Activated CD4-positive, alpha-beta T cell treated with anti-CD3 and anti-CD28 coated beads, Interleukin-2, Interleukin-6, amounts not matched to agents 100 ng/mL and 50 ng/mL, durations not matched to agents 16 hours and 8 hours (primary cell): ENCODE data around the gene FUT1.
A peak's percentile ranks its signal among the peaks of the same experiment; 100 is the strongest.
"Not testable (repeated sequence)": the region's sequence is repeated elsewhere in the genome, so short reads cannot be mapped to it uniquely, and the experiment has no call there.

ENCODE experiments used
- DNase-seq: peaks from one replicate; pipeline ENCODE4 v3.0.0-alpha.2; 2020

Gene FUT1

DNA sequence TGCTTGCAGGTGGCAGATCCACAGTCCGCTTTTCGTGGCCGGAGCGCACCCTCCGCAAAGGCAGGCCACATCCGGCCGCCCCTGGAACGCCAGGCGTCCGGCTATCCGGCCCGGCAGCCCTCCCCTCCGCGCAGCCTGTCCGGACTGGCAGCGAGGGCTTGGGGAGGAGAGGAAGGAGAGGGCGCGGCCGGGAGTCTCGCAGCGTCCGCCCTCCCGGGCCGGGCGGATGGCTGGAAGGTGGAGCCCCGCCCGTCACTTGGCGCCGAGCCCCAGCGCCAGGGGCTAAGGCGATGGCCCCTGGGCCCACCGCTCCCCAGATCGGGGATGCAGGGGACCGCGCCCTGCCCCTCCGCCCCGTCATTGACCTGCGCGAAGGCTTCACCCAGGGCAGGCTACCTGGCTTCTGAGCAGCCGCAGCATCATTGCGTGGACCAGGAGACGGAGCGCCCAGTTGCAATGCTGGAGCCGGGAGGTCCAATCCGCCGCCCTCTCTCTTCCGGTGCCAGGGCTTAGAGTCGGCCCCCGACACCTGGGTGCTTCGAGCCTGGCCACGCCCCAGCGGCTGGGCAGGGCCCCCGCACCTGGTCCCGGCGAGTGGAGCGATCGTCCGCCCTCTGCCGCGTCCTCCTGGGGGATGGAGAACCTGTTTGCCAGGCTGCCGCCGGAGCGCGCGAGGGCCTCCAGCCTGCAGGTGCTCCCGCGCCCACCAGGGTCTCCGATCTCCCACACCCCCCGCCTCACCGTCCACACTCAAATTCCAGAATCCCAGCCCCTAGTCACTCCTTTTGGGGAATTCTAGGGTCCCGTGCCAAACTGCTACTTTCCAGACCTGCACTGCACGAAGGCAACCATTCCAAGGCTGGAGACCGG, at the start of gene FUT1:
FUT1 (minus strand) TSS at position 146 of the 870 bp plus-strand sequence. CDS start 1,360 bp downstream, outside the sequence.
- peak; percentile 24 for DNase-seq

- no peak for DNase-seq
These were observed 47.2 kb upstream of the FUT1 start for GRCh38 chr19:48799358-48800300.

- DNase-seq: no peak
These were observed 46.5 kb upstream of the FUT1 start for GRCh38 chr19:48798937-48799336.

GRCh38 chr19:48797103-48797502, 44.7 kb upstream of the FUT1 start:
- DNase-seq: no peak

DNA sequence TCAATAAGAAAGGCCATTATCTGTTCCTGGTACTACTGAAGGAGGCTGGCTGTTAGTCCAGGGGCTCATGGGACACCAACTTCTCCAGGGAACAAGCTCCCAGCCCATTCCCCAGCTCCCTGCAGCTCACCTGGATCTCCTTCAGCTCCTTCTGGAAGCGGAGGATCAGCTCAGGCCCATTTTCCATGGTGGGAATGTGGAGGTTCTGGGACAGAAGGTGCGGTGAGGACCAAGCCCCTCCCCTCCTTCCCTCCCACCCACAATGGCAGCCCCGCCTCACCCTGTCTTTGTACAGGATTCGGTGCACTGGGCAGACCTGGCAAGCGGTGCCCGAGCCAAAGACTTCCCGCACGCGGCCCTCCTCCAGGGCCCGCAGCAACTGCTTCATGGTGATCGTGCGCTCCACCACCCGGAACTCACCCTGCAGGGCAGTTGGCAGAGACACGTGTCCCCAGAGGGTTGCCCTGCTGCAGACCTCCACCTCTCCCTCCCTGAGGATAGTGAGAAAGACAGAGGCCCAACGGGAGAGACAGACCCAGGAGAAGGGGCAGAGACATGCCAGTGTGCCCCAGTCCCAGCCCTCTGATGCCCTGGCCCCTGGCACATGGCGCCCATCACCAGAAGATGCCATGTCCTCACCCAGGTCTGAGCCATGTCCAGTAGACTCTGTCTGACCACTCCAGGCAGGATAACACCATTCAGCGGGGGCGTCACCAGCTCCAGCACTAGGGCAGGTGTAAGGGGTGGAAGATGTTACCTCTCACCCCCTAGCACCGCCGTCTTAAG, 44.0 kb upstream of the FUT1 start:
- DNase-seq: no peak

DNA sequence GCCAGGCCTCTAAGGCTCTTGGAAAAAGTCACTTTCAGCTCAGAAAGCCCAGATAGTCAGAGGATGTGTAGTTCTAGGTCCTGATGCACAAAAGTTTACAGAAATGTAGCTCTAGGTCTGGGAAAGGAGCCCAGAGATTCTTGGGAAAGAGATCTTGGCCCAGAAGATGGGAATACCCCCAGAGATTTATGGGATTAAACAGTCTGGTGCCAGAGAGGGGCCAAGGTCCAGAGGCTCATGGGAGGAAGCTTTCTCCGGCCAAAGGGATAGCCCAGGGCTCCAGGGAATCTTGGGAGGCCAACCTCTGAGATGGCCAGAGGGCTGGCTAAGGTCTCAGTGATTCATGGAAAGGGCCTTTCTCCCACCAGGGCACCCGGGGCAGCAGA, 43.2 kb upstream of the FUT1 start:
- DNase-seq: no peak

GRCh38 chr19:48795055-48795684, 42.7 kb upstream of the FUT1 start:
- DNase-seq: peak; percentile 92

- DNase-seq: no peak
These were observed 41.9 kb upstream of the FUT1 start for GRCh38 chr19:48794291-48794690.

DNA sequence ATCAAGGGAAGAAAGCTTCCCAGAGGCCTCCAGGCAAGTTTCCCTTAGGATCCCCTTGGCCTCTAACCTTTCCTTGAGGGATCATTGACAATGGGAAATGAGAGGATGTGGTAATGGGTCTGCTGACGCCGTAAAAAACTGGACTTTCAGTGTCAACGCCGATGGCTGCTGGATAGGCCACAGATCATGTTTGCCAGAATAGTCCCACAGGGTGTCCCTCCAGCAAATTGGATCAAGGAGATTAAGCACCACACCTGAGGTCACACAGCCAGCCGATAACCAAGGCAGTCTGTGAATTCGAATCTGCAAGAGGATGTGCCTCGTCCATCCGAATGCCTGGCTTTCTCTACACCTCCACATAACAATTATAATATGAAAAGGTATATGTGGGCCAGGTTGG, 40.8 kb upstream of the FUT1 start:
- no peak for DNase-seq

DNA sequence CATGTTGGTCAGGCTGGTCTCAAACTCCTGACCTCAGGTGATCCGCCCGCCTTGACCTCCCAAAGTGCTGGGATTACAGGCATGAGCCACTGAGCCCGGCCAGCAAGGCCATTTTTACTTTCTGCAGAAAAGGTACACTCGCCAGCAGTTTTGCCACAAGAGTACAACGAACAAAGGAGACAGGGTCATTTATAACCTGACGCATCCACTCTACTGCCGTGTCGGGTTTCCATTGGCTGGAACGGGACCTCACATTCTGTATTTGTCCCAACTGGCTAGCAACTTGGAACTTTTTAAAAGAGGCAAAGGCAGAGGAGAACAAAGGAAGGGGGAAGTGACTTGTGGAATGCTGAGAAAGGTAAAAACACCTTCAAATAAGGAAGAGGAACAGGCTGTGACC, 34.9 kb upstream of the FUT1 start:
- DNase-seq: not testable (repeated sequence)

DNA sequence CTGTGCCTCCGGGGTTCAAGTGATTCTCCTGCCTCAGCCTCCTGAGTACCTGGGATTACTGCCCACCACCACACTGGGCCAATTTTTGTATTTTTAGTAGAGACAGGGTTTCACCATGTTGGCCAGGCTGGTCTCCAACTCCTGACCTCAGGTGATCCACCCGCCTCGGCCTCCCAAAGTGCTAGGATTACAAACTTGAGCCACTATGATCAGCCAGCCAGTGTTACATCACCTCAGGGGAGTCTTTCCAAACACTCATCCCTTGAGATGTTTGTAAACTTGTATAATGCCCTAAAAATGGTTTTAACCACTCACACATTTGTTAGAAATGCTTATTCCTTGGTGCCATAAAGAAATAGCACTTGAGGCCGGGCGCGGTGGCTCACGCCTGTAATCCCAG, 34.0 kb upstream of the FUT1 start:
- not testable (repeated sequence) for DNase-seq

- no peak for DNase-seq
These were observed 32.1 kb upstream of the FUT1 start for GRCh38 chr19:48784527-48784926.

DNA sequence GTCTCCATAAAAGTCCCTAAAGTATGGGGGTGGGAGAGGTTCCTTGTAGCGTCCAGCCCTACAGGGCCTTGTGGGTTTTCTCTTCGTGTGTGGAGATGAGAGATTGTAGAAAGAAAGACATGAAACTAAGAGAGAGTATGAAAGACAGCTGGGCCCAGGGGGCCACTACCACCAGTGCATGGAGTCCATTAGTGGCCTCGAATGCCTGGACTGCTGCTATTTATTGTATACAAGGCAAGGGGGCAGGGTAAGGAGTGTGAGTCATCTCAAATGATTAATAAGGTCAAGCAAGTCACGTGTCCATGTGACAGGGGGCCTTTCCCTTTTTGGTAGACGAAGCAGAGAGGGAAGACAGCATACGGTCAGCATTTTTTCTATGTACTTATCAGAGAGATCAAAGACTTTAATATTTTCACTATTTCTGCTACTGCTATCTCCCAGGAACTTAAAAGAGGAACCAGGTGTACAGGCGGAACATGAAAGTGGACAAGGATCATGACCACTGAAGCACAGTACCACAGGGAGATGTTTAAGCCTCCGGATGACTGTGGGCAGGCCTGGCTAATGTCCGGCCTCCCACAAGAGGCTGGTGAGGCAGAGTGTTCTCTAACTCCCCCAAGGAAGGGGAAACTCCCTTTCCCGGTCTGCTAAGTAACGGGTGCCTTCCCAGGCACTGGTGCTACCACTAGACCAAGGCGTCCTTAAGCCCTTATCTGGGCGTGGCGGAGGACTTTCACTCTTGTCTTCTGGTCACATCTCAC, 28.4 kb upstream of the FUT1 start:
- DNase-seq: no peak

DNA sequence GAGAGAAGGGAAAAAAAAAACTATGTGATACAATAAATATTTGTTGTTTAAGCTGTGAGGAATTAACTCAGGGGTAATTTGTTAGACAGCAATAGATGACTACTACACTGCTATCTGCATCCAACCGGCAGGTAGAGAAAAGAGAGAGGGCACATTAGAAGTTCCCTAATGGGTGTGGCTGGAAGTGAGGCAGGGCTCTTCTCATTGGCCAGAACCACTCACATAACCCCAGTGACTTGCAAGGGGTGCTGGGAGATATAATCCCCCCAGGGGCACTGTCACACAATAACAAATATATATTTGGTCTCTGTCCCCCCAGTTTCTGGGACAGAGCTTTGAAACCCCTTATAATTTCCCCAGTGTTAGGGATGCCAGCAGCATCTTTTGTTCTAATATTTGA, 27.2 kb upstream of the FUT1 start:
- no peak for DNase-seq

- no peak for DNase-seq
These were observed 25.3 kb upstream of the FUT1 start for GRCh38 chr19:48777720-48778119.

- DNase-seq: no peak
These were observed 24.7 kb upstream of the FUT1 start for GRCh38 chr19:48777139-48777538.

DNA sequence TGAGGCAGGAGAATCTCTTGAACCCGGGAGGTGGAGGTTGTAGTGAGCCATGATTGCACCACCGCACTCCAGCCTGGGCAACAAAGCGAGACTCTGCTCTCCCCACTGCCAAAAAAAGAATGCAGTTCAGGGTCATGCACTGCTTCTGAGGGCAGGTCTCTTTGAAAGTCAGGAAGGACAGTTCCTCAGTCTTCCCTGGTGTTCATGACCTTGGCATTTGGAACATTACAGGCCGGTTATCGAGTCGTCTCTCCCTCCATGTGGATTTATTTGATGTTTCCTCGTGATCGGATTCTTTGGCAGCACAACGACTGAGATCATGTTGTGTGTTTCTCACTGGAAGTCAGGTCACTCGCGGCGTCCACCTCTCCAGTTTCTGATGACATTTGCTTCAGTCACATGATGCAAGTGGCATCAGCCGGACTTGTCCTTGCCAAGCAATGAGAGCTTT, 20.1 kb upstream of the FUT1 start:
- no peak for DNase-seq

GRCh38 chr19:48770734-48771472, 18.5 kb upstream of the FUT1 start:
- DNase-seq: no peak

DNA sequence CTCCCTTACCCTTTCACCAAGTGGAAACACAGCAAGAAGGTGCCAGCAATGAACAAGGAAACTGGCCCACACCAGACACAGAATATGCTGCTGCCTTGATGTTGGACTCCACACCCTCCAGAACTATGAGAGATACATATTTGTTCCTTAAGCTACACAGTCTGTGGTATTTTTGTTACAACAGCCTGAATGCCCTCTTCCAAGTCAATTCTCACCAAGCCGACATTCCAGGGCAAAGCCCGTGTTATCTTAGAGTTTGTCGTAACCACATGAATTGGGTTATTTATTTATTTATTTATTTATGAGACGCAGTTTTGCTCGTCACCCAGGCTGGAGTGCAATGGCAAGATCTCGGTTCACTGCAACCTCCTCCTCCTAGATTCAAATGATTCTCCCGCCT, 17.8 kb upstream of the FUT1 start:
- DNase-seq: no peak

DNA sequence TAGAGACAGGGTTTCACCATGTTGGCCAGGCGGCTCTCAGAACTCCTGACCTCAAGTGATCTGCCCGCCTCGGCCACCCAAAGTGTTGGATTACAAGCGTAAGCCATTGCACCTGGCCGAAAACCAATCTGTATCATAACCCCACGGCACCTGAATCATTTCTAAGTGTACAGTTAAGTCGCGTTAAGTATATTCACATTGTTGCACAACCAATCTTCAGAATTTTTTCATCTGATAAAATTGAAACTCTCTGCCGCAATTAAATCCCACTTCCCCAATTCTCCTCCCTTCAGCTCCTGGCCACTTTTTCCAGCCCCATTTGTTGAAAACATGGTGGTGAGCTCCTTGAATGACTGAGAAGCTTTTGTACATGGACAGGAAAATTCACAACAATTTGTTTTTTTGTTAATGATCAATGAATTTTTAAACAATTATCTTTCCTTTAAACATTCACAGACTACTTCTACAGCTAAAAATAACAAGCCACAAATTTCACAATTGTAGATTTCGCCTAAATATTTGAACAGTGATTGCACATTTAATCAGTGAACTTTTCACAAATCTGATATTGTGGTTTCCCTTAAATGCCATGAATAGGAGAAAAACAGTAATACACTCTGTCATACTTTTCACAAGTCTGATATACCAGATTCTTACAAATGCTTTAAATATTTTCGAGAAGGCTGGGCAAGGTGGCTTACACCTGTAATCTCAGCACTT, 16.7 kb upstream of the FUT1 start:
- no peak for DNase-seq
